ENCODE results near the gene LYRM2.

Gene LYRM2

GRCh38 chr6:89566930-89567629 is 71.5 kb downstream of the LYRM2 start:
- no peak overlapping the region for H3K4me3 ChIP-seq (ENCODE audit: low read length)

GRCh38 chr6:89566008-89566800 is 72.3 kb downstream of the LYRM2 start:
- no peak overlapping the region for H3K4me3 ChIP-seq (ENCODE audit: low read length)
- no peak for TF ChIP-seq ZNF274 (IDR thresholded peaks at IDR 0.05; ENCODE audit: low read depth, low read length)

More at GRCh38 chr6:89566930-89567629, 71.5 kb downstream of the LYRM2 start:
- TF ChIP-seq ZNF274 (IDR thresholded peaks at IDR 0.05; ENCODE audit: low read depth, low read length): no peak

GRCh38 chr6:89564752-89565427 is 73.7 kb downstream of the LYRM2 start:
- no peak for TF ChIP-seq ZNF274 (IDR thresholded peaks at IDR 0.05; ENCODE audit: low read depth, low read length)
- no peak overlapping the region for H3K4me3 ChIP-seq (ENCODE audit: low read length)

- TF ChIP-seq ZNF274 (IDR thresholded peaks at IDR 0.05; ENCODE audit: low read depth, low read length): no peak
- no peak overlapping the region for H3K4me3 ChIP-seq (ENCODE audit: low read length)
These were observed 74.7 kb downstream of the LYRM2 start for GRCh38 chr6:89563866-89564265.

GRCh38 chr6:89562093-89562973 is 76.2 kb downstream of the LYRM2 start:
- no peak for TF ChIP-seq ZNF274 (IDR thresholded peaks at IDR 0.05; ENCODE audit: low read depth, low read length)
- no peak overlapping the region for H3K4me3 ChIP-seq (ENCODE audit: low read length)

GRCh38 chr6:89559487-89559886 is 79.1 kb downstream of the LYRM2 start:
- no peak for TF ChIP-seq ZNF274 (IDR thresholded peaks at IDR 0.05; ENCODE audit: low read depth, low read length)
- H3K4me3 ChIP-seq (ENCODE audit: low read length): no peak overlapping the region

GRCh38 chr6:89555806-89556205 is 82.7 kb downstream of the LYRM2 start:
- no peak for TF ChIP-seq ZNF274 (IDR thresholded peaks at IDR 0.05; ENCODE audit: low read depth, low read length)
- no peak overlapping the region for H3K4me3 ChIP-seq (ENCODE audit: low read length)

- no peak for TF ChIP-seq ZNF274 (IDR thresholded peaks at IDR 0.05; ENCODE audit: low read depth, low read length)
- H3K4me3 ChIP-seq (ENCODE audit: low read length): no peak overlapping the region
These were observed 83.5 kb downstream of the LYRM2 start for GRCh38 chr6:89555031-89555430.

- no peak for TF ChIP-seq ZNF274 (IDR thresholded peaks at IDR 0.05; ENCODE audit: low read depth, low read length)
- no peak overlapping the region for H3K4me3 ChIP-seq (ENCODE audit: low read length)
These were observed 84.4 kb downstream of the LYRM2 start for GRCh38 chr6:89554106-89554505.

GRCh38 chr6:89553431-89553830 is 85.1 kb downstream of the LYRM2 start:
- TF ChIP-seq ZNF274 (IDR thresholded peaks at IDR 0.05; ENCODE audit: low read depth, low read length): no peak
- H3K4me3 ChIP-seq (ENCODE audit: low read length): no peak overlapping the region

- TF ChIP-seq ZNF274 (IDR thresholded peaks at IDR 0.05; ENCODE audit: low read depth, low read length): no peak
- no peak overlapping the region for H3K4me3 ChIP-seq (ENCODE audit: low read length)
These were observed 91.3 kb downstream of the LYRM2 start for GRCh38 chr6:89547281-89547680.

GRCh38 chr6:89542866-89543265 is 95.7 kb downstream of the LYRM2 start:
- no peak overlapping the region for H3K4me3 ChIP-seq (ENCODE audit: low read length)
- TF ChIP-seq ZNF274 (IDR thresholded peaks at IDR 0.05; ENCODE audit: low read depth, low read length): no peak

- no peak for TF ChIP-seq ZNF274 (IDR thresholded peaks at IDR 0.05; ENCODE audit: low read depth, low read length)
- H3K4me3 ChIP-seq (ENCODE audit: low read length): no peak overlapping the region
These were observed 96.3 kb downstream of the LYRM2 start for GRCh38 chr6:89542081-89542857.

Data from GM08714 (cell line).